A549 (cell line): ENCODE measurements around the gene AGTRAP. TPM values are rescaled to one million over a fixed set of nuclear protein-coding genes. Genes with fewer than 3 reads are reported as not detected.

Experiments used
- ATAC-seq, 2 experiments: fragments of 200-7000 bp in 1 of 2; fragments of >200 bp in 1 of 2; cut with Nextera tagmentation in 1 of 2; cut with Tn5 transposase in 1 of 2; 3 replicates each; pipeline versions ENCODE4 v1.8.0 to v1.9.1; 2018 to 2020; ENCODE audit warnings: mild to moderate bottlenecking in 1 of 2, moderate library complexity in 1 of 2
- CTCF ChIA-PET: fragments of 300-600 bp; sonication (Branson Sonifier 250); formaldehyde crosslinking; extraction: SDS; loops from one replicate; lab custom pipeline; 2021; ENCODE audit warnings: antibody characterized with exemption, inconsistent platforms; lab: Yijun Ruan, JAX
- POLR2A ChIA-PET: fragments of 350-600 bp; formaldehyde crosslinking; extraction: SDS; loops from one replicate; lab custom pipeline; 2021; ENCODE audit warnings: antibody characterized with exemption, inconsistent platforms; lab: Yijun Ruan, JAX
- DNase-seq, 2 experiments: peaks; one replicate each; pipeline versions ENCODE4 v3.0.0 to v3.0.0-alpha.2; 2011 to 2016; ENCODE audit warnings: low read depth in 1 of 2, low spot score in 1 of 2
- FAIRE-seq: peaks from 2 replicates; lab custom pipeline; 2011; peaks lifted over from hg19 to GRCh38; lab: Jason Lieb, UNC
- H3K27ac ChIP-seq, 2 experiments: fragments of >200 bp; sonication (Bioruptor Twin); formaldehyde crosslinking; 3 replicates each; pipeline ENCODE4 v1.5.1; 2016 to 2017
- H3K4me1 ChIP-seq: fragments of >200 bp; sonication (Bioruptor Twin); formaldehyde crosslinking; 3 replicates; pipeline ENCODE4 v1.6.1; 2016
- H3K4me2 ChIP-seq: fragments of >200 bp; sonication (Bioruptor Twin); formaldehyde crosslinking; 3 replicates; pipeline ENCODE4 v1.6.1; 2016
- H3K4me3 ChIP-seq: fragments of >200 bp; sonication (Bioruptor Twin); formaldehyde crosslinking; 3 replicates; pipeline ENCODE4 v1.5.1; 2016
- H3K9me3 ChIP-seq: fragments of >200 bp; sonication (Bioruptor Twin); formaldehyde crosslinking; 3 replicates; pipeline ENCODE4 v1.6.1; 2016
- BHLHE40 ChIP-seq: IDR thresholded peaks from 2 replicates; pipeline ENCODE4 v1.6.1; 2012; ENCODE audit warnings: low read depth, low read length, inconsistent platforms
- CHD4 ChIP-seq: fragments of 200-600 bp; sonication (generic); IDR thresholded peaks from 2 replicates; pipeline ENCODE4 v1.6.1; 2016; ENCODE audit warnings: antibody characterized with exemption, mild to moderate bottlenecking, borderline replicate concordance
- EHMT2 ChIP-seq: fragments of 200-600 bp; sonication (generic); IDR thresholded peaks from 2 replicates; pipeline ENCODE4 v1.6.1; 2016; ENCODE audit warnings: antibody characterized with exemption, low read depth, mild to moderate bottlenecking, moderate library complexity
- EP300 ChIP-seq, 2 experiments: fragments of >200 bp; sonication (Bioruptor Twin); formaldehyde crosslinking; IDR thresholded peaks; 2 replicates in 1 of 2; 3 replicates in 1 of 2; pipeline ENCODE4 v1.6.1; 2016 to 2017
- FOSB ChIP-seq: fragments of 250-450 bp; sonication (Bioruptor Pico); IDR thresholded peaks from 2 replicates; pipeline ENCODE4 v1.5.0; 2020; ENCODE audit warnings: mild to moderate bottlenecking, moderate library complexity
- GATA3 ChIP-seq: IDR thresholded peaks from 2 replicates; pipeline ENCODE4 v1.6.1; 2012; ENCODE audit warnings: borderline replicate concordance
- JUN ChIP-seq, 2 experiments: fragments of >200 bp; sonication (Bioruptor Twin); formaldehyde crosslinking; IDR thresholded peaks; 2 replicates in 1 of 2; 3 replicates in 1 of 2; pipeline ENCODE4 v1.6.1; 2016 to 2017
- KDM1A ChIP-seq: fragments of 200-600 bp; sonication (generic); IDR thresholded peaks from 2 replicates; pipeline ENCODE4 v1.6.1; 2016; ENCODE audit warnings: low read depth, mild to moderate bottlenecking
- MAZ ChIP-seq: fragments of 150-350 bp; IDR thresholded peaks from 2 replicates; pipeline ENCODE4 v1.6.1; 2014; ENCODE audit warnings: antibody characterized with exemption, low read depth, low read length, borderline replicate concordance
- MYC ChIP-seq: IDR thresholded peaks from 2 replicates; pipeline ENCODE4 v1.6.1; 2012; ENCODE audit warnings: mild to moderate bottlenecking, inconsistent platforms, low read length, improper control_type of control experiment, borderline replicate concordance
- NR3C1 ChIP-seq: fragments of >200 bp; sonication (Bioruptor Twin); formaldehyde crosslinking; IDR thresholded peaks from 3 replicates; pipeline ENCODE4 v1.6.1; 2017
- POLR2A ChIP-seq: IDR thresholded peaks from 2 replicates; pipeline ENCODE4 v1.6.1; 2012; ENCODE audit warnings: mild to moderate bottlenecking, low read length
- RARB ChIP-seq: fragments of 250-450 bp; sonication (Bioruptor Pico); IDR thresholded peaks from 2 replicates; pipeline ENCODE4 v1.8.0; 2021; ENCODE audit warnings: mild to moderate bottlenecking, moderate library complexity
- TFCP2L1 ChIP-seq: fragments of 250-450 bp; sonication (Bioruptor Pico); IDR thresholded peaks from 2 replicates; pipeline ENCODE4 v1.5.0; 2021; ENCODE audit warnings: mild to moderate bottlenecking
- ZC3H11A ChIP-seq: fragments of 450-650 bp; IDR thresholded peaks from 2 replicates; pipeline ENCODE4 v1.6.1; 2014; ENCODE audit warnings: antibody characterized with exemption, mild to moderate bottlenecking
- WGBS: methylation state at CpG from one replicate; pipeline ENCODE4 v1.1.6; 2017; ENCODE audit errors: missing lambda C conversion rate; 5-methylcytosine and 5-hydroxymethylcytosine counted together
- polyA plus RNA-seq, 4 experiments: library from polyadenylated mRNA; depleted of rRNA in 3 of 4; stranded (reverse); fragments of >200 nt; fragmentation: RNase III in 1 of 4; extraction: RNeasy Plus Mini Kit Qiagen cat#74134 plus additional on column Dnase treatment in 1 of 4; gene quantifications; 2 replicates in 3 of 4; 3 replicates in 1 of 4; pipeline ENCODE4 v1.2.3, GENCODE V29; 2011 to 2017
- TF ChIP-seq, protein P1 (sequence below): fragments of >200 bp; sonication (Bioruptor Twin); formaldehyde crosslinking; IDR thresholded peaks from 3 replicates; pipeline ENCODE4 v1.6.1; 2016
- TF ChIP-seq, protein P2 (sequence below): IDR thresholded peaks from 2 replicates; pipeline ENCODE4 v1.6.1; 2012; ENCODE audit warnings: low read depth, borderline replicate concordance
- TF ChIP-seq, protein P3 (sequence below): fragments of 200-600 bp; sonication (generic); IDR thresholded peaks from 2 replicates; pipeline ENCODE4 v1.6.1; 2016; ENCODE audit warnings: antibody characterized with exemption, mild to moderate bottlenecking, moderate library complexity
- TF ChIP-seq, protein P4 (sequence below): fragments of 250-450 bp; sonication (Bioruptor Pico); IDR thresholded peaks from 2 replicates; pipeline ENCODE4 v1.5.0; 2020; ENCODE audit warnings: low read depth, mild to moderate bottlenecking, moderate library complexity
- TF ChIP-seq, protein P5 (sequence below): fragments of 150-350 bp; IDR thresholded peaks from 2 replicates; pipeline ENCODE4 v1.6.1; 2014; ENCODE audit warnings: low read depth, mild to moderate bottlenecking, low read length

AGTRAP gene
- polyA plus RNA-seq, 2 of the 4 experiments (the other 2 are of a cell fraction): 26.9 to 57.5 TPM

DNA sequence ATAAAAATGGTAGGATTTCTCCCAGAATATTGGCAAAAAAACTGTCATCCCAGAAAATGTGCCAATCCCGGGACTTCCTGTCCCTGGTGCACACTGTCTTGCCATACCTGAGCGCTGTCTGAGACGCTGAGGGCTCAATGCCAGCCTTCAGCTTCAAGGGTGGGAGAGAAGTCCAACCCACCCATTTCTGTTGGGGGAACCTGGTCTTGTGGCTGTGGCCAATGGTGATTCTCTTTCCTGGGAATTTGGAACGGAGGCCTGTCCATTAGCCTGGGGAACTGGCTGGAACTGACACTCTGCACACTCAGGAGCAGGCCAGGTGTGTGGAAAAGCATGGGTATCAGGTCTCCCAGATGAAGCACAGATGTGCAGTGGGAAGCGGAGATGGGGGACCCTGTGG is 63.2 kb downstream of the AGTRAP start:
- DNase-seq: no peak
- TF ChIP-seq BHLHE40: no peak
- TF ChIP-seq NR3C1: no peak
- FAIRE-seq: no peak
- ChIA-PET CTCF (no interaction called here), POLR2A (no interaction called here)
- Histone ChIP-seq H3K4me3 (no peak overlapping the region), H3K9me3 (no peaks in the 10 kb centered on the region), H3K4me2 (no peak overlapping the region), H3K27ac (no peak overlapping the region), H3K4me1 (peaks cover 9% of the 10 kb centered on the region)
- 96% methylated on average over 4 of the region's 5 CpGs for WGBS
- no peak for ATAC-seq

DNA sequence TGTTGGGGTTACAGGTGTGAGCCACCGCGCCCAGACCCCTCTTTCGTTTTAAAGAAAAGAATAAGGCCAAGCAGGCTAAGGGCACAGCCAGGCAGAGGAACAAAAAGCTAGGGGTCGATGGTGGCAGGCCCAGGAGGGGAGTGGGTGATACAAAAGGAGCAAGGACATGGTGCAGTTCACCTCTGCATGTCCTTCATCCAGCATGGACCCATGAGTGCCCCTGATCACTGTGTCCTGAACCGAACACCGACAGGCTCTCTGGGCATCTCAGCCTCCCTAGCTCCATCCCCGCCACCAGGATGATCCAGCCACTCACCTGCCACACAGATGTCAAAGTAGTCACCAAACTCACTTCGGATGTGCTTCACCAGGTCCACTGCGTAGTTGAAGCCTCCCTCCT is 64.0 kb downstream of the AGTRAP start:
- FAIRE-seq: no peak
- DNase-seq: no peak
- CTCF ChIA-PET: no interaction called here
- Histone ChIP-seq H3K4me1 (peaks cover 17% of the 10 kb centered on the region), H3K9me3 (no peaks in the 10 kb centered on the region), H3K4me2 (no peak overlapping the region), H3K4me3 (no peak overlapping the region), H3K27ac (no peak overlapping the region)
- no peak for TF ChIP-seq TFCP2L1
- no peak for TF ChIP-seq POLR2A
- no peak for TF ChIP-seq EHMT2
- TF ChIP-seq ZC3H11A: no peak
- TF ChIP-seq FOSB: no peak
- TF ChIP-seq RARB (CRISPR knock-in tag): no peak
- TF ChIP-seq, protein P1, sequence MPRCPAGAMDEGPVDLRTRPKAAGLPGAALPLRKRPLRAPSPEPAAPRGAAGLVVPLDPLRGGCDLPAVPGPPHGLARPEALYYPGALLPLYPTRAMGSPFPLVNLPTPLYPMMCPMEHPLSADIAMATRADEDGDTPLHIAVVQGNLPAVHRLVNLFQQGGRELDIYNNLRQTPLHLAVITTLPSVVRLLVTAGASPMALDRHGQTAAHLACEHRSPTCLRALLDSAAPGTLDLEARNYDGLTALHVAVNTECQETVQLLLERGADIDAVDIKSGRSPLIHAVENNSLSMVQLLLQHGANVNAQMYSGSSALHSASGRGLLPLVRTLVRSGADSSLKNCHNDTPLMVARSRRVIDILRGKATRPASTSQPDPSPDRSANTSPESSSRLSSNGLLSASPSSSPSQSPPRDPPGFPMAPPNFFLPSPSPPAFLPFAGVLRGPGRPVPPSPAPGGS: no peak
- TF ChIP-seq EP300 (IDR thresholded peaks at IDR 0.05): no peak
- no peak for TF ChIP-seq CHD4
- no peak for TF ChIP-seq KDM1A
- TF ChIP-seq MAZ: no peak
- TF ChIP-seq, protein P2, sequence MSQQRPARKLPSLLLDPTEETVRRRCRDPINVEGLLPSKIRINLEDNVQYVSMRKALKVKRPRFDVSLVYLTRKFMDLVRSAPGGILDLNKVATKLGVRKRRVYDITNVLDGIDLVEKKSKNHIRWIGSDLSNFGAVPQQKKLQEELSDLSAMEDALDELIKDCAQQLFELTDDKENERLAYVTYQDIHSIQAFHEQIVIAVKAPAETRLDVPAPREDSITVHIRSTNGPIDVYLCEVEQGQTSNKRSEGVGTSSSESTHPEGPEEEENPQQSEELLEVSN: no peak
- TF ChIP-seq GATA3: no peak
- TF ChIP-seq, protein P3, sequence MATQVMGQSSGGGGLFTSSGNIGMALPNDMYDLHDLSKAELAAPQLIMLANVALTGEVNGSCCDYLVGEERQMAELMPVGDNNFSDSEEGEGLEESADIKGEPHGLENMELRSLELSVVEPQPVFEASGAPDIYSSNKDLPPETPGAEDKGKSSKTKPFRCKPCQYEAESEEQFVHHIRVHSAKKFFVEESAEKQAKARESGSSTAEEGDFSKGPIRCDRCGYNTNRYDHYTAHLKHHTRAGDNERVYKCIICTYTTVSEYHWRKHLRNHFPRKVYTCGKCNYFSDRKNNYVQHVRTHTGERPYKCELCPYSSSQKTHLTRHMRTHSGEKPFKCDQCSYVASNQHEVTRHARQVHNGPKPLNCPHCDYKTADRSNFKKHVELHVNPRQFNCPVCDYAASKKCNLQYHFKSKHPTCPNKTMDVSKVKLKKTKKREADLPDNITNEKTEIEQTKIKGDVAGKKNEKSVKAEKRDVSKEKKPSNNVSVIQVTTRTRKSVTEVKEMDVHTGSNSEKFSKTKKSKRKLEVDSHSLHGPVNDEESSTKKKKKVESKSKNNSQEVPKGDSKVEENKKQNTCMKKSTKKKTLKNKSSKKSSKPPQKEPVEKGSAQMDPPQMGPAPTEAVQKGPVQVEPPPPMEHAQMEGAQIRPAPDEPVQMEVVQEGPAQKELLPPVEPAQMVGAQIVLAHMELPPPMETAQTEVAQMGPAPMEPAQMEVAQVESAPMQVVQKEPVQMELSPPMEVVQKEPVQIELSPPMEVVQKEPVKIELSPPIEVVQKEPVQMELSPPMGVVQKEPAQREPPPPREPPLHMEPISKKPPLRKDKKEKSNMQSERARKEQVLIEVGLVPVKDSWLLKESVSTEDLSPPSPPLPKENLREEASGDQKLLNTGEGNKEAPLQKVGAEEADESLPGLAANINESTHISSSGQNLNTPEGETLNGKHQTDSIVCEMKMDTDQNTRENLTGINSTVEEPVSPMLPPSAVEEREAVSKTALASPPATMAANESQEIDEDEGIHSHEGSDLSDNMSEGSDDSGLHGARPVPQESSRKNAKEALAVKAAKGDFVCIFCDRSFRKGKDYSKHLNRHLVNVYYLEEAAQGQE: no peak
- no peak for TF ChIP-seq MYC
- TF ChIP-seq, protein P4, sequence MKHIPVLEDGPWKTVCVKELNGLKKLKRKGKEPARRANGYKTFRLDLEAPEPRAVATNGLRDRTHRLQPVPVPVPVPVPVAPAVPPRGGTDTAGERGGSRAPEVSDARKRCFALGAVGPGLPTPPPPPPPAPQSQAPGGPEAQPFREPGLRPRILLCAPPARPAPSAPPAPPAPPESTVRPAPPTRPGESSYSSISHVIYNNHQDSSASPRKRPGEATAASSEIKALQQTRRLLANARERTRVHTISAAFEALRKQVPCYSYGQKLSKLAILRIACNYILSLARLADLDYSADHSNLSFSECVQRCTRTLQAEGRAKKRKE (CRISPR knock-in tag): no peak
- TF ChIP-seq, protein P5, sequence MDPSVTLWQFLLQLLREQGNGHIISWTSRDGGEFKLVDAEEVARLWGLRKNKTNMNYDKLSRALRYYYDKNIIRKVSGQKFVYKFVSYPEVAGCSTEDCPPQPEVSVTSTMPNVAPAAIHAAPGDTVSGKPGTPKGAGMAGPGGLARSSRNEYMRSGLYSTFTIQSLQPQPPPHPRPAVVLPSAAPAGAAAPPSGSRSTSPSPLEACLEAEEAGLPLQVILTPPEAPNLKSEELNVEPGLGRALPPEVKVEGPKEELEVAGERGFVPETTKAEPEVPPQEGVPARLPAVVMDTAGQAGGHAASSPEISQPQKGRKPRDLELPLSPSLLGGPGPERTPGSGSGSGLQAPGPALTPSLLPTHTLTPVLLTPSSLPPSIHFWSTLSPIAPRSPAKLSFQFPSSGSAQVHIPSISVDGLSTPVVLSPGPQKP: no peak
- no peak for TF ChIP-seq JUN (IDR thresholded peaks at IDR 0.05)
- no peak for ATAC-seq
- WGBS: 92% methylated on average over 9 of the region's 9 CpGs
- POLR2A ChIA-PET: no interaction called here
